Activated CD4-positive, alpha-beta T cell treated with anti-CD3 and anti-CD28 coated beads, Interleukin-2, amount 10 ng/mL, durations not matched to agents 24 days and 14 days (primary cell): ENCODE results near the gene RGS19. TPM values are rescaled to one million over a fixed set of nuclear protein-coding genes. Genes with fewer than 3 reads are reported as not detected.

Source experiments
- DNase-seq: peaks from one replicate; pipeline ENCODE4 v3.0.0; 2022
- H3K27ac Mint-ChIP-seq: one replicate; pipeline ENCODE4 v1.8.0; 2022; ENCODE audit warnings: mild to moderate bottlenecking, mixed read lengths
- H3K27me3 Mint-ChIP-seq: one replicate; pipeline ENCODE4 v1.8.0; 2022; ENCODE audit warnings: mixed read lengths
- H3K36me3 Mint-ChIP-seq: one replicate; pipeline ENCODE4 v1.8.0; 2022; ENCODE audit warnings: low read depth, mild to moderate bottlenecking, mixed read lengths
- H3K4me1 Mint-ChIP-seq: one replicate; pipeline ENCODE4 v1.8.0; 2021; ENCODE audit warnings: mixed read lengths
- H3K4me3 Mint-ChIP-seq: one replicate; pipeline ENCODE4 v1.8.0; 2022; ENCODE audit warnings: mild to moderate bottlenecking, moderate library complexity, mixed read lengths
- H3K9me3 Mint-ChIP-seq: one replicate; pipeline ENCODE4 v1.8.0; 2021; ENCODE audit warnings: mixed read lengths
- intact Hi-C: fragments of 100-400 bp; cut with micrococcal nuclease; formaldehyde crosslinking; loops from one replicate; pipeline ENCODE4 v1.15.1; 2023
- total RNA-seq: library from RNA; stranded (reverse); gene quantifications from 2 replicates; pipeline ENCODE4 v1.2.3, GENCODE V29; 2022

The RGS19 gene
- total RNA-seq, 1 donor from 2014 or later: 50.0 TPM

DNA sequence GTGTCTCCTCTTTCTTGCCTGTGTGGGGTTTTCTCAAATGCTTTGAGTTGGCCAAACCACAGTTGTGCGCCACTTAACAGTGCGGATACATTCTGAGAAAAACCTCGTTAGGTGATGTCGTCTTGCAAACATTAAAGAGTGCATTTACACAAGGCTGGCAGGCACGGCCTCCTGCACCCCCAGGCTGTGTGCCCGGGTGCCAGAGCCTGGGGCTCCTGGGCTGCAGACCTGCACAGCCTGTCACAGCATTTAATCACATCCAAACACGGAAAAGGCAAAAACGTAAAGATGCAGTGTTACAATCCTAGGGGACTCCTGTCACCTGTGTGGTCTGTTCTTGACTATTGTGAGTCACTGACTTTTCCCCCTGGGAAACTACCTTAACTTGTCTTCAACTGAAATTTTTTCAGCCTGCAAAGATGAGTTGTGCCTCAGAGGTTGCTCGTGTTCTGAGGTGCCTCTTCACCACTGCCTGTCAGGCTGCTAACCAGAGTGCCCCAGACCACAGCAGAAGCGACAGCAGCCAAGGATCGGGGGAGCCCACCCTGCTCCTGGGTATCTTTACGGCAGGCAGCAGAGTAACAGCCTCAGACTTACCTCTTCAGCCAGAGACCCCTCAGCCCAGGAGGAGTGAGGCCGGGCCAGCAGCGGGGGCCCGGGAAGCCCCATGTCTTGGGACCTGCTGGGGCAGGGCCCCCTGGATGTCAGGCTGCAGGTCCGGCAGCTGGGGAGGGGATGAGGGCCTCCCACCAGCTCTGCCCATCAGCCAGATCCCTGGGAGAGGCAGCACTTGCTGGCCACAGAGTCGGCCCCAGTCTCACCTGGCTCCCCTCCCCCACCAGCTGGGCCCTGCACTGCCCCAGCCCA lies 44.0 kb downstream of the RGS19 start:
- Mint-ChIP-seq H3K36me3 (peaks cover 25% of the 10 kb centered on the region), H3K9me3 (no peaks in the 10 kb centered on the region), H3K27me3 (no peaks in the 10 kb centered on the region), H3K27ac (peak overlapping the region; percentile 95), H3K4me3 (peak overlapping the region; percentile 79), H3K4me1 (peaks cover 45% of the 10 kb centered on the region)
- peak; percentile 87 for DNase-seq
- intact Hi-C loops: loop anchor here (5.0 kb wide), 1 partner anchor 498 kb away; the partner anchor contains the start of gene PTK6

DNA sequence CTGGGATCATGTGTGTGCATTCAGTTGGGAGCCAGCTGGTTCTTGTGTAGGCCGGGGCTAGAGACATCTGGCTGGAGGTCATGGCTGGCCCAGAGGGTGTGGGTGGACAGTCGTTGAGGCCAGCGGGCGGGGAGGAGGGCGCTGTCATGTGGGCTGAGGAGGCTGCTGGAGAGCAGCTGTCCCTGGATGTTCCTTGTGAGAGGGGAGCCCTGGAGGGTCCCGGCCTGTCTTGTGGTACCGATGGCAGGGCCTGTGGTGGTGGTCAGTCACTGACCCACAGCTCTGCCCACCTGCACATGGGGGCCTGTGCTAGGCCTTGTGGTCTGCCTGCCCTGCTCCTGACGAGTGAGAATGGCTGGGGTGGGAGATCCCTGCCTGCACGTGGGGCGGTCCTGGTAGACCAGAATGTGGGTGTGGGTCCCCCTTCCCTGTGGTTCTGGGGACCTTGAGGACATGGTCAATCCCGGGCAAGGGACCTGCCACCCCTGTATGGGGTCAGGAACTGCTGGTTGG lies 45.3 kb downstream of the RGS19 start:
- Mint-ChIP-seq H3K9me3 (no peaks in the 10 kb centered on the region), H3K27me3 (no peaks in the 10 kb centered on the region)
- intact Hi-C loops: no loop called here

DNA sequence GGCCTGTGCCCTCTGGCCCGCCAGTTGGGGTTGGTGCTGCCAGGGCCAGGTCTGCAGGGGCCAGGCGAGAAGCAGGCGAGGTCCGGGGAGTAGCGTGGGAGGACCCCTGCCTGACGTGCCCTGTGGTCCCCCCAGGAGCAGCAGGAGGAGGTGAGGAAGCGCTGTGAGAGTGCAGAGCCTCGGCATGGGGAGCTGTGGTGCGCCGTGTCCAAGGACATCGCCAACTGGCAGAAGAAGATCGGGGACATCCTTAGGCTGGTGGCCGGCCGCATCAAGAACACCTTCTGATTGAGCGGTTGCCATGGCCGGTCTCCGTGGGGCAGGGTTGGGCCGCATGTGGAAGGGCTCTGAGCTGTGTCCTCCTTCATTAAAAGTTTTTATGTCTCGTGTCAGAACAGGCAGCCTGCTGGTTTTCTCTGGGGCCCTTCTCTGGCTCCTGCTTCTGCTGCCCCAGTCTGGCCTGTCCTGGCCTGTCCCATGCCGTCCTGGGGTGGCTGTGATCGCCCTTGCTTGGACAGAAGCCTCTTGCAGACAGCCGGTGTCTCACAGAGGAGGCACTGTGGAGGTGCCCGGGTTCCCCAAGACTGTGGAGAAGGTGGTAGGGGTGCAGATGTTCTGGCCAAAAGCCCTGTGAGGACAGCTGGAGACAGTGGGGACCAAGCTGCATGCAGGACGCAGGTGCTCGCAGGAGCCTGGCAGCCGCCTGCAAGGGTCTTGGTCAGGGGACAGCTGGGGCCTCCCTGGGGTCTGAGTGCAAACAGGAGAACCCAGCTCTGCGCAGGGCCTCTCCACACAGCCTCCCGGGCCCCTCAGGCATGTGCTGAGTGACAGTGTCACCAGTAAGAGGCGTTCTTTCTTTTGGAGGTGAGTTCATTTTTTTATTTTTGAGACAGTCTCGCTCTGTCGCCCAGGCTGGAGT lies 46.4 kb downstream of the RGS19 start:
- peak; percentile 56 for DNase-seq
- Mint-ChIP-seq H3K36me3 (peaks cover 41% of the 10 kb centered on the region), H3K27me3 (no peaks in the 10 kb centered on the region), H3K27ac (peak overlapping the region; percentile 95), H3K4me3 (no peak overlapping the region), H3K4me1 (peaks cover 37% of the 10 kb centered on the region), H3K9me3 (no peaks in the 10 kb centered on the region)
- intact Hi-C loops: no loop called here

More for the DNA sequence above, 45.3 kb downstream of the RGS19 start:
- peaks cover 34% of the 10 kb centered on the region for H3K36me3 Mint-ChIP-seq
- peak overlapping the region; percentile 8 for H3K4me3 Mint-ChIP-seq
- DNase-seq: peak; percentile 59
- peaks cover 38% of the 10 kb centered on the region for H3K4me1 Mint-ChIP-seq
- peak overlapping the region; percentile 95 for H3K27ac Mint-ChIP-seq

DNA sequence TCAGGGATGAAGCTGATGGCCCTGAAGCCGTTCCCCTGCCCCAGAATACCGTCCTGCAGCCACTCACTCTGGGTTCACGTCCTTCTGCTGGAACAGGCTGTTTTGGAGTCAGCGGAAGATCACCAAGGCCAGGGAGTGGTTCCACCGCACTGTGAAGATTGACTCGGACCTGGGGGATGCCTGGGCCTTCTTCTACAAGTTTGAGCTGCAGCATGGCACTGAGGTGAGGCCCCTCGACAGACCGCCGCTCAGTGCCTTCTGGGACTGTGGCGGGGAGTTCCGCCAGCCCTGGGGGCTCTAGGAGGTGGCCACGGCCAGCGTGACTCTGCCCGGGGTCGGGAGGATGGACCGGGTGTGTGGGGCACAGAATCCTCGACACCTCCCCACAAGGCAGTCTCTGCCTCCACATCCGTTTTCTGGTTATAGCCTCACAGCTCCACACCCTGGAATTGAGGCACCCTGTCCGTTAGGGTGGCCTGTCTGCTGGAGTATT lies 47.5 kb downstream of the RGS19 start:
- H3K4me3 Mint-ChIP-seq: no peak overlapping the region
- H3K36me3 Mint-ChIP-seq: peaks cover 45% of the 10 kb centered on the region
- no peak overlapping the region for H3K27ac Mint-ChIP-seq
- no peak for DNase-seq
- intact Hi-C loops: no loop called here
- H3K4me1 Mint-ChIP-seq: peaks cover 28% of the 10 kb centered on the region
- no peaks in the 10 kb centered on the region for H3K9me3 Mint-ChIP-seq
- H3K27me3 Mint-ChIP-seq: no peaks in the 10 kb centered on the region

DNA sequence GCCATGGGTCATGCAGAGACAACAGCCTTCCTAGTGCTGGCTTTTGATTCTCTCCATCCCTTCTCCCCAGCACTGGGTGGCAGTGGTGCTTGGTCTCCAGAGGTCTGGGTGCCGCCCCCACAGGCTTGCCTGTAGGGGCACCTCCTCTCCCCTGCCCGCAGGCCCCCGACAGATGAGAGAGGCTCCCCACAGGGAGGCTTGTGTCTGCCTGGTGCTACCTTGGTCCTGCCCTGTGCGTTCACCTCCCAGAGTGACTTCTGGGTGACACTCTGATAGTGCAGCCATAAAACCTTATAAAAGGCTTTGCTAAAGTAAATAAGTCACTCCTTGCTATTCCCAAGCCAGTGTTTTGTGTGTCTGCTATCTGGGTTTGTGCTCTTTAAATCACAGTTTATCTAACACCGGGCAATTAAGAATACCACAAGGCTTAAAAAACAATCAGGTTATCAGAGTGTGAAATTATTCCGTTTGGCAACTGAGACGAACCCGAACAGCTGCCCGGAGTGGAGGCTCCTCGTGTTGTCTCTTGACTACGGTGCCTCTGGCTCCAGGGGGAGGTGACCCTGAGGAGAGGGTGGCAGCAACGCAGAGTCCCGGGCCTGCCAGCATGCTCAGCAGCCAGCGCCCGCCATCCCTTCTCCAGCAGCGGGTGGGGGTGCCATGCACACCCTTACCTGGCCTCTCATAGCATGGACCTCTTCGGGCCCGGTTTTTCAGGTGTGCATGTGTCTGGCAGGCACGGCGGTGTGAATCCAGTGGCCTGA lies 48.8 kb downstream of the RGS19 start:
- peak; percentile 54 for DNase-seq
- Mint-ChIP-seq H3K4me3 (no peak overlapping the region), H3K9me3 (no peaks in the 10 kb centered on the region), H3K27ac (peak overlapping the region; percentile 25), H3K27me3 (no peaks in the 10 kb centered on the region), H3K36me3 (peaks cover 53% of the 10 kb centered on the region), H3K4me1 (peaks cover 20% of the 10 kb centered on the region)
- intact Hi-C loops: no loop called here

DNA sequence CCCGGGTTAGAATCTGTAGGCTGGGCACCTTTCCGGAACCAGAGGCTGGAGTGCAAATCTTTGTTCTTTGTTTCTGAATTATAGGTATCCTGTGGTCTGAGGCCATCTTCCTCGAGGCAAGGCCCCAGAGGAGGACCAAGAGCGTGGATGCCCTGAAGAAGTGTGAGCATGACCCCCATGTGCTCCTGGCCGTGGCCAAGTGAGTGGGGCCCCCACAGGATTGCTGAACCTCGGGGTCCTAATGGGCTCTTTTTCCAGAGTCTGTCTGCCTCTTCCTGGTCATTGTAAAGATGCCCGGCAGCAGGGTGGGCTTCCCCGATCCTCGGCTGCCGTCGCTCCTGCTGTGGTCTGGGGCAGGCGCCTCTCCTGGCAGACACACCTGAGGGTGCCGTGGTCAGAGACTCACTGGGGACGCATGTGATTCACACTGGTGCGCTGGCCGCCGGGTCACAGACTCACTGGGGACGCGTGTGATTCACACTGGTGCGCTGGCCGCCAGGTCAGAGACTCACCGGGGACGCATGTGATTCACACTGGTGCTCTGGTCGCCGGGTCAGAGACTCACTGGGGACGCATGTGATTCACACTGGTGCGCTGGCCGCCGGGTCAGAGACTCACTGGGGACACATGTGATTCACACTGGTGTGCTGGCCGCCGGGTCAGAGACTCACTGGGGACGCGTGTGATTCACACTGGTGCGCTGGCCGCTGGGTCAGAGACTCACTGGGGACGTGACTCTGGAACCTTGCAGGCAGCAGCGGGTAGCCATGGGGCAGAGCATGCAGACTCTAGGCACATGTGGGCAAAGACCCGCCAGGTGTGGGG lies 49.8 kb downstream of the RGS19 start:
- H3K4me1 Mint-ChIP-seq: peaks cover 11% of the 10 kb centered on the region
- DNase-seq: no peak
- no peaks in the 10 kb centered on the region for H3K27me3 Mint-ChIP-seq
- no peak overlapping the region for H3K27ac Mint-ChIP-seq
- peaks cover 56% of the 10 kb centered on the region for H3K36me3 Mint-ChIP-seq
- no peak overlapping the region for H3K4me3 Mint-ChIP-seq
- intact Hi-C loops: no loop called here
- H3K9me3 Mint-ChIP-seq: no peaks in the 10 kb centered on the region

DNA sequence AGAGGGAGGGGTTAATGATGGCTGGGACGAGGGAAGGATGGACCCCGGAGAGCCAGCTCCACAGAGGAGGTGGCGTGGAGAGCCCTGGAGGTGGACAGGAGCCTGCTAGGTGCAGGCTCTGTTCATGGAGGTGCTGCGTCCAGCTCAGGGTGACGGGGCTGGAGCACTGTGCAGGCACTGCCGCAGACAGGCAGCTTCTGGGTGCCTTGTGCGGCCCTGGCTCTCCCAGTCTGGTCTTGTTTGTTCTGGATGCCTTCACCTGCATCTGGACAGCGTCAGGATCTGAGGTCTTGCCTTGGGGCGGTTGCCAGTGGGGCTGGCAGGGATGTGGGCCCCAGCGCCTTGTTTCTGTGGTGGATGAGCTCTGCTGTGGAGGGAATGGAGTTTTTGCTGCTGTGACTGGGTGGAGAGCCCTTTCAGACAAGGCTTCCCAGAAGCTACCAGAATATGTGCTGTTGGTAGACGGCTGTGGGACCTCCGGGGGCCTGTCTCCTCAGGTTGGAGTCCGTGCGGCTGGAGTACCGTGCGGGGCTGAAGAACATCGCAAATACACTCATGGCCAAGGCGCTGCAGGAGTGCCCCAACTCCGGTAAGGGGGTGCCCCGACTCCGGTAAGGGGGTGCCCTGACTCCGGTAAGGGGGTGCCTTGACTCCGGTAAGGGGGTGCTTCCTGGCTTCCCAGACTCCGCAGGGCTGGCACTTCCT lies 51.2 kb downstream of the RGS19 start:
- Mint-ChIP-seq H3K27ac (no peak overlapping the region), H3K9me3 (no peaks in the 10 kb centered on the region), H3K27me3 (no peaks in the 10 kb centered on the region), H3K36me3 (peaks cover 59% of the 10 kb centered on the region), H3K4me1 (no peaks in the 10 kb centered on the region), H3K4me3 (no peak overlapping the region)
- DNase-seq: no peak
- intact Hi-C loops: no loop called here

DNA sequence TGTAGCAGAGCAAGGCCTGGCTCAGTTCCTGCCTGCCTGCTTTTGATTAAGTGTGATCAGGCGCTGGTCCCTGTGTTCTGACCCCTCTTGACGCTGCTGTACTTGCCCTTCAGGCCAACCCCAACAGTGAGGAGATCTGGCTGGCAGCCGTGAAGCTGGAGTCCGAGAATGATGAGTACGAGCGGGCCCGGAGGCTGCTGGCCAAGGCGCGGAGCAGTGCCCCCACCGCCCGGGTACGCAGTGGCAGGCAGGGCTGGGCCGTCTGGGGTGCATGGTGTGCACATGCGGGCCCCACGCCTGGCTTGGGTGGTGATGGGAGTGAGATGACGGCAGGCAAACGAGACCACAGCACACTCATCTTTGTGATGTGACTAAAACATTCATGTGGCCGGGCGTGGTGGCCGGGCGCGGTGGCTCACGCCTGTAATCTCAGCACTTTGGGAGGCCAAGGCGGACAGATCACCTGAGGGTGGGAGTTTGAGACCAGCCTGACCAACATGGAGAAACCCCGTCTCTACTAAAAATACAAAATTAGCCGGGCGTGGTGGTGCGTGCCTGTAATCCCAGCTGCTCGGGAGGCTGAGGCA lies 53.4 kb downstream of the RGS19 start:
- DNase-seq: no peak
- Mint-ChIP-seq H3K9me3 (no peaks in the 10 kb centered on the region), H3K4me3 (no peak overlapping the region), H3K27me3 (no peaks in the 10 kb centered on the region), H3K36me3 (peaks cover 65% of the 10 kb centered on the region), H3K4me1 (no peaks in the 10 kb centered on the region), H3K27ac (no peak overlapping the region)
- intact Hi-C loops: no loop called here

DNA sequence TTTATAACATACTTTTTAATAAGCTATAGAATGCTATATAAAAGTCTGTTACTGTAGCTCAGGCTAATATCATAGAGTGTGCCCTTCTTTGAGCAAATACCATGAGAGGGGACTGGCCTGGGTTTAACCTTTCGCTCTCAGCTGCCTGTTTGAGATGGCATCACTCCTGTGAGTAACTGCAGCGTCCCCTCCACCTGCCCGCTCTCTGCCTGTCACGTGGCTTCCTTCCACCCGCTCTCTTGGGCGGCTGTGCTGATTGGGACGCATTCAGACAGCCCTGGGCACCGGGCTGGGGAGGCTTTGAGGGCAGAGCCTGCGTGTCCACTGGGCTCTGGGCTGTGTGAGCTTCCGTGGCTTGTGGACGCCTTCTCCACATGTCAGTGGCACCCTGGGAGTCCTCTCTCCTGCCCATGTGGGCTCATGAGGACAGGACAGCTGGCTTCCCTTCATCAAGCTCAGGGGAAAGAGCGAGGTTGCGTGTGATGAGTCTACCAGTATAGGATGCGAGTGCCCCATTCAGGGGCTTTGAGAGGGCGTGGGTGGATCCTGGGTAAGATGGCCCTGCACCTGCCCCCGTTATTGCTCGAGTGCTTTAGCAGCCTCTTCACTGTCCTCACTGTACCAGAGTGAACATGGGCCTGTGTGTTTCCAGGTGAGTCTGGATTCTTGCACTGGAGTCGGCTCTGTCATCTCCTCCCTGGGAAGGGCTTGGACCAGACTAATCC lies 54.1 kb downstream of the RGS19 start:
- Mint-ChIP-seq H3K4me1 (no peaks in the 10 kb centered on the region), H3K9me3 (no peaks in the 10 kb centered on the region)

DNA sequence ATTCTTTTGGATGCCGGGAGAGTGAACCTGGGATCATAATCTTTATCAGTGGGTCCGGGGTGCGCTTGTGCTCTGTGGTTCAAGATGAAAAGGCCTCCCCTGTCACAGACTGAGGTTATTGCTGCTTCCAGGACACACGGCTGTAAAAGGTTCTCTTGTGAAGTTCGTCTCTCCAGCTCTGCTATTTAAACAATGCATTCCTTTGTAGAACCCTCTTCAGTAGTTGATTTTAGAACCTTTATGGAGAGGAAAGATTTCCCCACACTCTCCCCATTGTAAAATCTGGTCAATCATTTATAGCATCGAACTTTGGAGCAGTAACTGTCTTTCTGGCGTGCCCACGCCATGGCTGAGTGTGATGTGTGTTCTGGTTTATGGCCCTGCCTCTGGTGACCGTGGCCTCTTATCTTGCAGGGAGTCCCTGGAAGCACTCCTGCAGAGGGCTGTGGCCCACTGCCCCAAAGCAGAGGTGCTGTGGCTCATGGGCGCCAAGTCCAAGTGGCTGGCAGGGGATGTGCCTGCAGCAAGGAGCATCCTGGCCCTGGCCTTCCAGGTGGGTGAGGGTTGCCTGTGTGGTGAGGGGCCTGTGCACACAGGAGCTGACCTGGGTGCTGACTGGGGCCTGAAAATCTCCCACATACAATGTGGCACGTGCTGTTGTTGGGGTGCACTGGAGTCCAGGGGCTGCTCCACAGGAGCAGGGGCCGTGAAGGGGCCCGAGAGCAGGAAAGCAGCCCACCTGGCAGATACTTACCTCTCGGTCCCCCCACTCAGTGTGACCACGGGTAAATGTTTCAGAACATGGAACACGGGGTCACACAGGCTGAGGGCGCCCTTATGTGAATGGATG lies 55.0 kb downstream of the RGS19 start:
- Mint-ChIP-seq H3K27me3 (no peaks in the 10 kb centered on the region), H3K36me3 (peaks cover 61% of the 10 kb centered on the region), H3K4me3 (no peak overlapping the region), H3K4me1 (no peaks in the 10 kb centered on the region), H3K27ac (no peak overlapping the region), H3K9me3 (no peaks in the 10 kb centered on the region)
- intact Hi-C loops: no loop called here
- no peak for DNase-seq

More for the DNA sequence above, 54.1 kb downstream of the RGS19 start:
- H3K27me3 Mint-ChIP-seq: no peaks in the 10 kb centered on the region
- no peak overlapping the region for H3K27ac Mint-ChIP-seq
- no peak for DNase-seq
- peaks cover 61% of the 10 kb centered on the region for H3K36me3 Mint-ChIP-seq
- H3K4me3 Mint-ChIP-seq: no peak overlapping the region
- intact Hi-C loops: no loop called here
